ENCODE data around the gene APH1B. TPM values are rescaled to one million over a fixed set of nuclear protein-coding genes. Genes with fewer than 3 reads are reported as not detected.
"Not testable (repeated sequence)": the region's sequence is repeated elsewhere in the genome, so short reads cannot be mapped to it uniquely, and the experiment has no call there.

The APH1B gene
- total RNA-seq, 2 donors from 2014 or later, result 4.8 to 6.9 TPM

DNA sequence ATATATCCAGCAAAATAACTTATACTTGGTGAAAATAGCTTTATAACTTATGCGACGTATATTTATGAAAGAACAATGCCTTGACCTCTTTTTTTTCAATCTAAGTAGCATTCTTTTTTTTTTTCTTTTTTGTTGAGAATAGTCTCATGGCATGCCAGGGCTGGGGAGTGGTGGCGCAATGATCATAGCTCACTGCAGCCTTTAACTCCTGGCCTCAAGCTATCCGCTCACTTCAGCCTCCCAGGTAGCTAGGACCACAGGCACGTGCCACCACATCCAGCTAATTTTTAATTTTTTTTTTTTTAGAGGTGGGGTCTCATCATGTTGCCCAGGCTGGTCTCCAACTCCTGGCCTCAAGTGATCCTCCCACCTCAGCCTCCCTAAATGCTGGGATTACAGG is 44.5 kb upstream of the APH1B start:
- H3K36me3 ChIP-seq, result no peaks in the 10 kb centered on the region
- H3K4me1 ChIP-seq, result peaks cover 0 to 33% of the 10 kb centered on the region in 2 donors
- TF ChIP-seq, protein P1, sequence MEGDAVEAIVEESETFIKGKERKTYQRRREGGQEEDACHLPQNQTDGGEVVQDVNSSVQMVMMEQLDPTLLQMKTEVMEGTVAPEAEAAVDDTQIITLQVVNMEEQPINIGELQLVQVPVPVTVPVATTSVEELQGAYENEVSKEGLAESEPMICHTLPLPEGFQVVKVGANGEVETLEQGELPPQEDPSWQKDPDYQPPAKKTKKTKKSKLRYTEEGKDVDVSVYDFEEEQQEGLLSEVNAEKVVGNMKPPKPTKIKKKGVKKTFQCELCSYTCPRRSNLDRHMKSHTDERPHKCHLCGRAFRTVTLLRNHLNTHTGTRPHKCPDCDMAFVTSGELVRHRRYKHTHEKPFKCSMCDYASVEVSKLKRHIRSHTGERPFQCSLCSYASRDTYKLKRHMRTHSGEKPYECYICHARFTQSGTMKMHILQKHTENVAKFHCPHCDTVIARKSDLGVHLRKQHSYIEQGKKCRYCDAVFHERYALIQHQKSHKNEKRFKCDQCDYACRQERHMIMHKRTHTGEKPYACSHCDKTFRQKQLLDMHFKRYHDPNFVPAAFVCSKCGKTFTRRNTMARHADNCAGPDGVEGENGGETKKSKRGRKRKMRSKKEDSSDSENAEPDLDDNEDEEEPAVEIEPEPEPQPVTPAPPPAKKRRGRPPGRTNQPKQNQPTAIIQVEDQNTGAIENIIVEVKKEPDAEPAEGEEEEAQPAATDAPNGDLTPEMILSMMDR (IDR thresholded peaks at IDR 0.05), result no peak
- no peaks in the 10 kb centered on the region for H3K9me3 ChIP-seq
- H3K4me3 ChIP-seq, result no peak overlapping the region
- no peak for DNase-seq (ENCODE audit: low spot score)
- H3K27ac ChIP-seq, result peak overlapping the region in 1 of 2 donors; percentile 71
- no peaks in the 10 kb centered on the region for H3K27me3 ChIP-seq

GRCh38 chr15:63233667-63234423 is 43.6 kb upstream of the APH1B start:
- Histone ChIP-seq H3K4me3 (no peak overlapping the region), H3K27me3 (no peaks in the 10 kb centered on the region), H3K9me3 (no peaks in the 10 kb centered on the region), H3K4me1 (peaks cover 0 to 40% of the 10 kb centered on the region in 2 donors), H3K27ac (peak overlapping the region; percentile 69 to 71), H3K36me3 (no peaks in the 10 kb centered on the region)
- TF ChIP-seq, protein P1 (IDR thresholded peaks at IDR 0.05), result no peak
- DNase-seq (ENCODE audit: low spot score), result no peak

DNA sequence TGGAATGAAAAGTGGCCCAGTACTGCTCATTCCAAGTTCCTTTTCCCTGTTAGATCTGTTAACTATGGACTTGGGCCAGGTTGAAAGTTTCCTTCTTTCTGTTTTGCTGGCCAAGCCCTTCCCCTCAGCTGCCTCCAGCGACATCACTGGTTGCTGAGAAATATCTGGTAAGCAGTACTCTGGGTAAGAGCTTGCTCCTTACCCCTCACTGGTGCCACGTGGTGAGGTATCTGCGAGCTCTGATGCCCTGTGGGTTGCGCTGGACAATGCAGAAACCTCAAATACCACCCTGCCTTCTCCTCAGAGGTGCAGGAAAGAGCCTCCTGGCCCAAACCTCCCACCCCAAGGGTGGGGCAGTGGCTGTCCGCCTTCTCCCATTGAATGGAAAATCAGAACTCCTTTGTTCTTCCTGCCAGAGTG is 42.9 kb upstream of the APH1B start:
- peak; percentile 72 for DNase-seq (ENCODE audit: low spot score)
- no peaks in the 10 kb centered on the region for H3K36me3 ChIP-seq
- H3K4me3 ChIP-seq, result no peak overlapping the region
- TF ChIP-seq, protein P1 (IDR thresholded peaks at IDR 0.05), result no peak
- no peaks in the 10 kb centered on the region for H3K27me3 ChIP-seq
- peaks cover 0 to 43% of the 10 kb centered on the region in 2 donors for H3K4me1 ChIP-seq
- H3K27ac ChIP-seq, result peak overlapping the region; percentile 69 to 71
- no peaks in the 10 kb centered on the region for H3K9me3 ChIP-seq

DNA sequence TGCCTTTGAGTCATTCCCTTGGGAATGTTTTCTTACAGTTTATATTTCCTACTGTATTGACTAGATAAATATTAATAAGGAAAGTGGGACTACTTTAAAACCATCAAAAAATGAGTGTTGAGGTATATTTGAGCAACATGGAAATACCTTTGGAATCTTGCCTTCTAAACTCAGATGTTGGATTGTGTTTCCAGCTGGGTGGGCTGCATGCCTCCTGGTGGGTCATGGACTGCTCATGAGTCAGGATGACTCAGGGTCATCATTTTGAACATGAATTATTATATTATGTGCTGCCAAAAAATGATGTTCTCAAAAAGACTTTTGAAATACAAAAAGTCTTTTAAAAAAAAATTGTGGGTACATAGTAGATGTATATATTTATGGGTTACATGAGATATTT is 41.1 kb upstream of the APH1B start:
- no peaks in the 10 kb centered on the region for H3K36me3 ChIP-seq
- no peaks in the 10 kb centered on the region for H3K27me3 ChIP-seq
- H3K4me1 ChIP-seq, result peaks cover 0 to 43% of the 10 kb centered on the region in 2 donors
- H3K9me3 ChIP-seq, result no peaks in the 10 kb centered on the region
- no peak overlapping the region for H3K27ac ChIP-seq
- no peak for DNase-seq (ENCODE audit: low spot score)
- TF ChIP-seq, protein P1 (IDR thresholded peaks at IDR 0.05), result no peak
- H3K4me3 ChIP-seq, result no peak overlapping the region

- not testable (repeated sequence) for DNase-seq (ENCODE audit: low spot score); H3K9me3 ChIP-seq; H3K27ac ChIP-seq; H3K4me3 ChIP-seq; H3K36me3 ChIP-seq; H3K27me3 ChIP-seq
- H3K4me1 ChIP-seq, result peaks cover 0 to 40% of the 10 kb centered on the region in 2 donors
Observed at GRCh38 chr15:63237086-63237485, 40.3 kb upstream of the APH1B start.

DNA sequence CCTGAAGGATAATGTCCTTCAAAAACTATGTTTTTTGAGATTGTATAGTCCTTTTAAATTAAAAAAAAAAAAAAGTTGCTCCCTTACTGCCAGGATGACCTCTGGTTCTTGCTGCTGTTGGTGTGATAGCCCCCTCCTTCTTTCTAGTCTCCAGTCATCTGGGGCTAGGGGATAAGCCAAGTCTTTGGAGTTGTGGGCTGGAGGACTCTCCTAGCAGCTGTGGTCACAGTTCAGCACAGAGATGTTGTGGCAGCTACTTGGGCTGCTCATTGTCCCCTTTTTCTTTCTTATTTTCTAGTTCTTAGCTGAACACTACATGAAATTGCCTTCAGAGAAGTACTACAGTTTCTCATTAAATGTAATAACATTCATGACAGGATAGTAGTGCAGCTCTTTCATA is 39.2 kb upstream of the APH1B start:
- TF ChIP-seq, protein P1 (IDR thresholded peaks at IDR 0.05), result no peak
- Histone ChIP-seq H3K9me3 (no peaks in the 10 kb centered on the region), H3K4me1 (peaks cover 0 to 30% of the 10 kb centered on the region in 2 donors), H3K4me3 (no peak overlapping the region), H3K36me3 (no peaks in the 10 kb centered on the region), H3K27ac (no peak overlapping the region), H3K27me3 (no peaks in the 10 kb centered on the region)
- DNase-seq (ENCODE audit: low spot score), result no peak

Data from right atrium auricular region (tissue), 2 donors.